Activated B cell treated with CpG ODN at 0.5 μM for 24 hours (primary cell): ENCODE measurements around the gene ACTL9. TPM values are rescaled to one million over a fixed set of nuclear protein-coding genes. Genes with fewer than 3 reads are reported as not detected.
"Not testable (repeated sequence)": the region's sequence is repeated elsewhere in the genome, so short reads cannot be mapped to it uniquely, and the experiment has no call there.

ENCODE experiments used
- ATAC-seq: fragments of 200-7000 bp; cut with Tn5 transposase; one replicate; pipeline ENCODE4 v1.10.0; 2021; ENCODE audit warnings: low read depth, mild to moderate bottlenecking, moderate library complexity
- CTCF ChIA-PET: fragments of 350-600 bp; sonication (Branson Sonifier 250); formaldehyde crosslinking; loops from one replicate; lab custom pipeline; 2021; ENCODE audit warnings: antibody characterized with exemption; lab: Charles Lee
- POLR2A ChIA-PET: fragments of 350-600 bp; sonication (Branson Sonifier 250); formaldehyde crosslinking; loops from one replicate; lab custom pipeline; 2021; ENCODE audit warnings: antibody characterized with exemption; lab: Charles Lee
- DNase-seq: peaks from one replicate; pipeline ENCODE4 v3.0.0; 2022
- H3K27ac Mint-ChIP-seq: one replicate; pipeline ENCODE4 v1.8.0; 2020; ENCODE audit warnings: mixed read lengths
- H3K27me3 Mint-ChIP-seq: one replicate; pipeline ENCODE4 v1.8.0; 2021; ENCODE audit warnings: mixed read lengths
- H3K36me3 Mint-ChIP-seq: one replicate; pipeline ENCODE4 v1.8.0; 2021; ENCODE audit warnings: low read depth, mixed read lengths
- H3K4me1 Mint-ChIP-seq: one replicate; pipeline ENCODE4 v1.8.0; 2021; ENCODE audit warnings: mixed read lengths
- H3K4me3 Mint-ChIP-seq: one replicate; pipeline ENCODE4 v1.8.0; 2020; ENCODE audit warnings: mild to moderate bottlenecking, mixed read lengths
- H3K9me3 Mint-ChIP-seq: one replicate; pipeline ENCODE4 v1.8.0; 2020; ENCODE audit warnings: mixed read lengths
- CTCF ChIP-seq: fragments of 200-600 bp; IDR thresholded peaks from one replicate; pipeline ENCODE4 v1.8.0; 2022; ENCODE audit warnings: antibody characterized with exemption, mild to moderate bottlenecking
- intact Hi-C: fragments of 100-400 bp; cut with micrococcal nuclease; formaldehyde crosslinking; loops from one replicate; pipeline ENCODE4 v1.15.1; 2024
- total RNA-seq: library from RNA; stranded (reverse); gene quantifications from 2 replicates; pipeline ENCODE4 v1.2.3, GENCODE V29; 2022

ACTL9 gene
- not detected in 2 replicates for total RNA-seq

GRCh38 chr19:8698433-8699063, at the start of gene ACTL9:
Gene ACTL9 (minus strand): TSS chr19:8698795. CDS start chr19:8698701, 94 bp downstream.
- Mint-ChIP-seq H3K27ac (no peak within 1 kb of the TSS), H3K36me3 (no peaks in the 10 kb centered on the region), H3K9me3 (no peaks in the 10 kb centered on the region), H3K4me1 (peaks cover 4% of the 10 kb centered on the region), H3K4me3 (no peak within 1 kb of the TSS), H3K27me3 (peaks cover 33% of the 10 kb centered on the region)
- TF ChIP-seq CTCF = no peak
- POLR2A ChIA-PET = no interaction called here
- DNase-seq = no peak
- ATAC-seq = no peak
- intact Hi-C loops = no loop called here
- CTCF ChIA-PET = no interaction called here

GRCh38 chr19:8739291-8740065, 40.9 kb upstream of the ACTL9 start:
- H3K27me3 Mint-ChIP-seq, H3K36me3 Mint-ChIP-seq, H3K9me3 Mint-ChIP-seq, CTCF ChIA-PET, POLR2A ChIA-PET, ATAC-seq, H3K4me3 Mint-ChIP-seq, H3K4me1 Mint-ChIP-seq, intact Hi-C loops, H3K27ac Mint-ChIP-seq, DNase-seq: not testable (repeated sequence)

- H3K36me3 Mint-ChIP-seq = no peaks in the 10 kb centered on the region
- TF ChIP-seq CTCF = no peak
- H3K27me3 Mint-ChIP-seq = peaks cover 1% of the 10 kb centered on the region
- intact Hi-C loops = no loop called here
- ChIA-PET POLR2A (no interaction called here), CTCF (no interaction called here)
- H3K4me3 Mint-ChIP-seq = no peak overlapping the region
- DNase-seq (no peak), ATAC-seq (no peak)
- H3K27ac Mint-ChIP-seq = no peak overlapping the region
- H3K4me1 Mint-ChIP-seq = no peaks in the 10 kb centered on the region
- H3K9me3 Mint-ChIP-seq = peaks cover 1% of the 10 kb centered on the region
Observed at GRCh38 chr19:8738377-8738776, 39.8 kb upstream of the ACTL9 start.

GRCh38 chr19:8731428-8732169, 33.0 kb upstream of the ACTL9 start:
- Mint-ChIP-seq H3K4me3 (no peak overlapping the region), H3K27ac (no peak overlapping the region), H3K9me3 (peaks cover 2% of the 10 kb centered on the region), H3K27me3 (peaks cover 5% of the 10 kb centered on the region), H3K36me3 (no peaks in the 10 kb centered on the region), H3K4me1 (no peaks in the 10 kb centered on the region)
- DNase-seq = no peak
- no peak for TF ChIP-seq CTCF
- ATAC-seq = no peak
- intact Hi-C loops = no loop called here
- ChIA-PET CTCF (no interaction called here), POLR2A (no interaction called here)

GRCh38 chr19:8724276-8724675, 25.7 kb upstream of the ACTL9 start:
- H3K27me3 Mint-ChIP-seq = peaks cover 11% of the 10 kb centered on the region
- intact Hi-C loops = no loop called here
- no peaks in the 10 kb centered on the region for H3K9me3 Mint-ChIP-seq
- ATAC-seq = no peak
- H3K36me3 Mint-ChIP-seq = no peaks in the 10 kb centered on the region
- ChIA-PET POLR2A (no interaction called here), CTCF (no interaction called here)
- TF ChIP-seq CTCF = no peak
- H3K4me3 Mint-ChIP-seq = no peak overlapping the region
- DNase-seq = no peak
- no peak overlapping the region for H3K27ac Mint-ChIP-seq
- no peaks in the 10 kb centered on the region for H3K4me1 Mint-ChIP-seq
